ENCODE results near the gene WNT11.

The WNT11 gene

GRCh38 chr11:76217653-76218160, 11.4 kb upstream of the WNT11 start:
- no peak for DNase-seq

- DNase-seq = no peak
Observed at GRCh38 chr11:76216536-76217325, 10.4 kb upstream of the WNT11 start.

DNA sequence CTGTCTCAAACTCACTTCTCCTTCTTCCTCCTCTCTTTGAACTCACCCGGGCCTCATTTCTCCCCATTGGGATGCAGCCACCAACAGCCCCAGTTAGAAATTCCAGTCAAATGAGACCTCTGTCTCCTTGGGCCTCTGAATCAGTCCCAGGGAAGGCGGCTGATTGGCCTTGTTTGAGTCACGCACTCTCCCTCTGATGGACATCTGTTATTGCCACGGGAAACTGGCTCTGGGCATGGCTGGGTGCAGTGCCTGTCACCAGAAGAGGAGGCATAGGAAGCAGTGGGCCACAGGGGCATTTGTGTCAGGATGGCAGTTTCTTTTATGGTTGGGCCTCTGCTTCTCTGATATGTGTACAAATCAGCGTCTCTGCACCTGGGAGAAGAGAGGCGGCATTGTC, 9.6 kb upstream of the WNT11 start:
- no peak for DNase-seq

DNA sequence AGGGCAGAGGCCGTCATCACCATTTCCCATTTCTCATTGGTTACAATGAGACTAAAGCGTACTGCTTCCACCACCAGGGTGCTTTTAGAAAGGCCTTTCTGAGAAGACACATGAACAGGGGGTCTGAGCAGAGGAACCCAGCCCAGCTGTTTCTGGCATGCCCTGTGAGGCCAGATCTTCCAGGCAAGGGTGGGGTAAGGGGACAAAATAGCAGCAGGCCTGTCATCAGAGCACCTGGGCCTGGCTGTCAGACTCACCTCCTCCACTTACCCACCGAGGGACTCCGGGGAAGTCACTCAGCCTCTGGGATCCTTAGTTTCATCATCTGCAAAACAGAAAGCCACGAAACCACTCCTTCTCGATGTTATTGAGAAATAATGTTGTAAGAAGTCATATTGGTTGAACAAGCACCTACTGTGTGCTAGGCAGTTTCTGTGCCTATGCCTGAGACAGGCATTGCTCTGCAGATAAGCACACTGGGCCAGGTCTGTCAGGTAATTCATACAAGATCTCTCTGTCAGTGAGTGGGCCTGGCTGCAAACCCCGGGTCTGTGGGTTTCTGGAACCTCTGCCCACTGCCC, 8.8 kb upstream of the WNT11 start:
- no peak for DNase-seq

DNA sequence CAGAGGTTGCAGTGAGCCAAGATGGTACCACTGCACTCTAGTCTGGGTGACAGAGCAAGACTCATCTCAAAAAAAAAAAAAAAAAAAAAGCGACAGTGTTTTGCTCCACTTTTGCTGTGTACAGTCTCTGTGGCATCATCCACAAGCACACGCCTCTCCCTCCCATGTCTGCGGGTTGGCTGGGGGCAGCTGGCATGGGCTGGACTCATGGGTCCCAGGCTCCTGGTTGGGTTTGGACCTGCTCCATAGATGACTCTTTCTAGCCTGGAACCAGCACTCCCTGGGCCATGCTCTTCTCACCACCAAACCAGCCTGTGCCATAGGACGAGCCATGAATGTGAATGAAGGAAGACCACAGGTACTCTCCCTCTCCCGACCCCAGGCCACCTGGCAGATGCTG, 7.9 kb upstream of the WNT11 start:
- no peak for DNase-seq

DNA sequence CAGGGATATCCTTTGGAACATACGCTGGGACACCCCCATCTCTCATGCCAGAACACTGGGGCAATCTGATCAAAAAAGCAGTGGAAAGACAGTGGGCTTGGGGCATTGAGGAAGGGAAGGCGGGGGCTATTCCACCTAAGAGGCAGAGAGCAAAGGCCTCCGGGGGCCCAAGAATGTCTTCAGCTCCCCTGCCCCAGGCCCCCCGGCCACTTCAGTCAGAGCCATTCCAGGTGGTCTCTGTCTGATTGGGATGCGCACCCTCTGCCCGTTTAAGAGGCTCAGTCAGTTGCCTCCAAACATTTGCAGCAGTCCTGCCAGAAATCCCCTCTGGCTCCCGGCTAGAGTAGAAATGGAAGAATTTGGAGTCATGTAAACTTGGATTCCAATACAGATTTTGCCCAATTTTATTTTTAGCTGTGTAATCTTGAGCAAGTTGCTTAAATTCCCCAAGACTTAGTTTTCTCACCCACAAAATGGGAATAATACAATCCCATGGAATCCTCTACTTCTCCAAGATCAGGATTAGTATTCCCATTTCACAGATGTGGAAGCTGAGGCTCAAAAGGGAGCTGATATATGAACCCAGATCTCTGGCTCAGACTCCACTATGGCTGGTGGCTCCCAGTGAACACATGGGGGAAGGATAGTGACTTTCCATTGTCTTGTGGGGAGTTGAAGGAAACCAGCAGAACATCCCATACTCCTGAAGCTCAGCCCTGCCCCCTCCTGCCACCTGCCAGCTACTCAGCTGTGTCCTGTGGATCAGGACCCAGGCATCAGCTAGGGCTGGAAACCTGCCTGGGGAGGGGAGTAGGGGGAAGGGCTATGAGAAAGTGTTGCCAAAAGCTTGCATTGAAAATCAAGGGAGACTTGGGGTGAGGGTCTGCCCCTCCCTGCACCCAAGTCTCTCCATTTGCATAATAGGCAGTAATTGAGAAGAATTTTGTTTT, 6.1 kb upstream of the WNT11 start:
- no peak for DNase-seq

DNA sequence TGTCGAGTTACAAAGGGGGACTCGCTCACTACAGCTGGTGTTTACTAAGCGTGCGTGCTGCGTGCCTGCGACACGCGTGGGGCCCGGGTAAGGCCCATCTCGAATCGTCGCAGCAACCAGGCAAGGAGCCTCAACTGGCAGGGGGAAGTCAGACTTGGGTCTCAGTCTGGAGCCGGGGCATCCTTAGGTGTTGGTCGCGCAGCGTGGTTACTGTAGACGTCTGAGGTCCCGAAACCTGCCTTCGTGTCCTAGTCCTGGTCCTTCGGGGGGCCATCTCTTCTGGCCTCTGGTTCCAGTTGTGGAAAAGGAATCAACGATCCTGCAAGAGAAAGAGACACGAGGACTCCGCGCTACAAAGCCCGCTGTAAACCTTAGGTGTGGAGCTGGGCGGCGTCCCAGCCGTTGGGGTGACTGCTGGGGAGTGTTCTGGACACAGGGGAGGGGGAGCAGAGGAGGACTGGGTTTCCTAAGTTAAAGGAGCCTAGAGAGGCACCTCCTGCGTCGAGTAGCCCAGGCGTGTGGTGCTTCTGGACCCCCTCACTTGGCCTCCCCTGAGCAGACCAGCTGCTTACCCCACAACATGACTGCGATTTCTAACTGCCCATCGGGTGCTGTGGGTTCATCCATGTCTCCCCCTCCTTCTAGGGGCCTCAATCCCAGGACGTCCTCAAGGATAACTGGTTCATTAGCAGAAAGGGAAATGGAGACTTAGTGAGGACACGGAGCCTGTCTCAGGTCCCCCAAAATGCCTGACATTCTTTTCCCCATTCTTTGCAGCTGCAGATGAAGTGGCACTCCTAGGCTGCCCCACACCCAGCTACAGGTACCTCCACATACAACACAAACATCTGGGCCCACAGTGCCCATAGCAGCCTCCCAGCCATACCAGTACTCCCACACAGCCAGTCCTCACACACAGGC, 4.9 kb upstream of the WNT11 start:
- DNase-seq = no peak

DNA sequence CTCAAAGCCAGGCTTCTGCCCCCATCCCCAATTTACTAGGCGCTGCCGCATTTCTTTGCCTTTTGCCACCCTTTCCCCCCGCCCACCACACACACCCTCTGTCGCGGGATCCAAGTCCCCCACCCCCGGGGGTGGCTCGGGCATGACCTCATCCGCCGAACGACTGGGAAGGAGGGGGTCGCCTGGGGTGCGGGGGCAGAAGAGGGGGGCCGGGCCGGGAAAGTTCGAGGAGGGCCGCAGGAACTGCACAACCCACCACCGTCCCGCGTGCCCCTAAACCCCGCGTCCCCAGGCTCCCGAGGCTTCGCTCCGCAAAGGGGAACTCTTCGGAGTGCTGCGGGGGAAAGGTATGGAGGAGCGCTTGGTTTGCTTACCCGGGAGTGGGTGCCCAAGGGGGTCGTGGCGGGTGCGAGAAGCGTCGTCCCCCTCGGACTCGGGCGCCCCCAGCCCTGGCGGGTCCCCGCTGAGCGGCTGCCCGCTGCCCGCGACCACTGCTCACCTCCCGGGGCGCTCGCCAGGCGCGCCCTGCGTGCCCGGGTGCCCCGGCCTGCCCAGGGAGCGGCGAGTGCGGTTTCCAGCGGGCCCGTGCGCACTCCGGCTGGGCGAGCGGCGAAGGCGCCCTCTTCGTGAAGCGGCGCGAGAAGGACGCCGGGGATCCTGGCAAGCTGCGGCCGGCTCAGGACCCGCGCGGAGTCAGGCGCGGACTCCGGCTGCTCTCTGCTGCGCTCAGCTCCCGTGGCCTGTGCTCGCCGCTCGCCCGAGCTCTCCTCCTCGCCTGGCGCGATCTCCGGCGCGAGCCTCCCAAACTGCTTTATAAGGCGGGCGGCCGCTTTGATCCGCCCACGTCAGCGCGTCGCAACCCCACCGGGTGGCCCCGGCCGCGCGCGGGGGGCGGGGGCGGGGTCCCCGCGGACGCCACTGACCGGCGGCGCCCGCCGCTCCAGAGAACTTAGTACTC, 4.0 kb upstream of the WNT11 start:
- DNase-seq = no peak

DNA sequence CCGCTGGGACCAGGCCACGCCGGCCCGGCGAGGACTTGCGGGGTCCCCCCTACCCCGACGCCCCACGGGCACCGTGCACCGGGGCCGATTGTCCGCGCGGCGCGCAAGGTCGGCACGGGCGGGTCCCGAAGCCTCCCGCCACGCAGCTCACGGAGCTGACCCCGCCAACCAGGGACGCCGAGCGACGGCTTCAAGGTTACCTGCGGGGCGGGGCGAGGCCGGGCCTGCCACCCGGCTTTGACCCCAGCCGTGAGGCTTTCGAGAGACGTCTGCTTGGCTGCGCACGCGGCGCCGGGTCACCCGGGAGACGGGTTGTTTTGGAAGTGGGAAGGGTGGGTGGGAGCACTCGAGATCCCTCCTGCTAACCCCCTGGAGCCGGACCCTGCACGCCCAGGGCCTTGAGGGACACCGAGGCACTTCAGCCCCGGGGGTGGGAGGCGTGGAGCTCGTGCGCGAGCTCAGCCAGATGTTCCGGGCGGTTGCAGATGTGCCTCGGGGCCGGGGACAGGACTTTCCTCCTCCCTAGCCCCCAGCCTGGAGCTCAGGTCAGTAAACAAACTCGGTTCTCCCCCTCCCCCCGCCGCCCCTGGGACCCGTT, 3.2 kb upstream of the WNT11 start:
- no peak for DNase-seq

- DNase-seq = no peak
Observed at GRCh38 chr11:76208438-76209374, 2.4 kb upstream of the WNT11 start.

GRCh38 chr11:76207642-76208401, 1.5 kb upstream of the WNT11 start:
- peak; percentile 47 for DNase-seq

DNA sequence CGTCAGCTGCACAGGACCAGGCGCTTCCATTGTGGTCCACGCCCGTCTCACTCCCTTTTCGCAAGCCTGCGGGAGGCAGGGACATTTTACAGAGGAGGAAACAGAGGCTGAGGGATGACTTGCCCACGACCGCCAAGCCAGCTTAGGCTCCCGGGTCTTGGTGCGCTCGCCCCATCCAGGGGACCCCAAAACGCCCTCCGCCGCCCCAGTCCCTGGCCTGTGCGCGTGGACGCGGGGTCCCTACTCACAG, 300 bp downstream of the WNT11 start:
- no peak for DNase-seq

DNA sequence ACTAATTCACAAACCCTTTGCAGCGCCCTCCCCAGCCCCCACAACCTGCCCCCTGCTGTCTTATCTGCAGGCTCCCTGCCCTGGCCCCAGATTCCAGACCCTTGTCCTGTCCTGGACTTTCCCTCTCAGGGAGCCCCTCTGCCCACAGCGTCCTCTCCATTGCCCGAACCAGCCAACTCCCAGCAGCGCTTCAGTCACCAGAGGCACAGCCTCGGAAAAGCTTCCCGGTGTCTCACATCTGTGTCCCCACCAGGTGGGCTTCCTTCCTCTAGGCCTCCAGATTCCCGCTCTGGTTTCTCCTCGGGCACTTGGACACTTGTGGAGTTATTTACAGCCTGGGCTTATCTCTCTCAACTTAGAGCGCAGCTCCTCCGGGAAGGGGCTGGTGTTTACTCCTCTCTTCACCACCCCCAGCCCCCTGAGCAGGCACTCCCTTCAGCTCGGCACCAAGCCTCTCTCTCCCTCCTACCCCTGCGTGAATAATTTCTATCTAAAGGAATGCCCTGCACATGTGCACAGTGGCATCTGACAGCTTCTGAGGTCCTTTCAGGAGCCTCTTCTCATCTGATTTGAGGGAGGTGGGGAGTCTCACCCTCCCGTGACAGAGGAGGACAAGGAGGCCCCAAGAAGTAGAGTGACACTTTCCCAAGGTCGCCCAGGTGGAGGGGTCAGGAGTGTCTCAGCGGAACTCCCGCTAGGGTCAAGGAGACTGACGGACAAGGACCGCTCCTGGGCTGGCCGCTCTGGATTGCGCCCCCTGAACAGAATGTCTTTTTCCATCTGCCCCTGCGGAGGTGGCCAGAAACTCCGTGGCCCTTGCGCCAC, 838 bp downstream of the WNT11 start:
- DNase-seq = no peak

DNA sequence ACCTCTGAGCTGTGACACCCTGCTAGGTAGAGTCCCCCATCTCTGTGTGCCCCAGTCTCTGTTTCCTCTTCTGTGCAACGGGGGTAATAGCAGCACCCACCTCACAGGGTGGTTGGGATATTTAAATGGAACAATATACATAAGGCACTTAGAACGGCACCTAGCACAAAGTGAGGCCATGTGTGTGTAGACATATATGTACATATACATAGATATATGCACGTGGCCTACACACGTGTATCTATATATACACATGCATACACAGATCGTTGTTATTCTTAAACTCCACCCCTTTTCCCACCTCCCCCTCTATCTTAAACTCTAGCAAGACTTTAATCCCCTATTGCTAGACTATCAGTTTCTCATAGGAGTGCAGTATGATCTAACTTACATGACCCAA, 2.4 kb downstream of the WNT11 start:
- no peak for DNase-seq

GRCh38 chr11:76203131-76203925, 3.0 kb downstream of the WNT11 start:
- DNase-seq = no peak

DNA sequence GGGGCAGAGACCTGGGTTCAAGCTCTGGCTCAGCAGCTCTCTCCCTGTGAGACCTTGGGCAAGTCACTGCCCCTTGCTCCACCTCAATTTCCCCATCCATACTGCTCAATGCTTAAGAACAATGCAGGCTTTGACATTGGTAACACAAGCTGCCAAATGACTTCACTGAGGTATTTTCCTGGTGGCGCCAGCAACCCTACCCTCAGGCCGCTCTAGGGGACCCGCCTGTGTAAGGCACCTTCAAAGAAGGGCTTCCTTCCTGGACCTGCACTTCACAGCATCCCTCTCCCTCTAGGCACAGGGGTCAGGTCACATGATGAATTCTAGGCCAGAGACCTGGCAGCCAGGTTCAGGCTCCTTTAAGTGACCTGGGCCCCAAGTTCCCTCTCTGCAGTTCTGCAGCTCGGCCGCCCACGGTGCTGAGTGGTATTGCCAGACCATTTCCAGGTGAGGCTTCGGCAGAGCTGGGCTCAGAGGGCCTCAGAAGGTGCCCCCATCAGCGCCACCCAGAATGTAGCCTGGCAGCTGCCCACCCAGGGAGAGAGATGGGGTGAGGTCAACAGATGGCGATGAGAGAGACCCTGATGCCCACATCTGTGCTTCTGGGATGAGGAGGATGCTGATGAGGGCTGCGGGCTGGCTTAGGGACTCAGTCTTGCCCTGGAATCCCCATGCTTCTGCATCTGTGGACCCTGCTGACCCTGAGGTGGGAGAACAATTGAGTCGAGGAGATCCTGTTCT, 4.5 kb downstream of the WNT11 start:
- no peak for DNase-seq

- DNase-seq = no peak
Observed at GRCh38 chr11:76201056-76201455, 5.2 kb downstream of the WNT11 start.
